GM12873 (cell line): ENCODE measurements around the gene MED12L.
A peak's percentile ranks its signal among the peaks of the same experiment; 100 is the strongest.

Experiments used
- TF ChIP-seq, protein P1 (sequence below): IDR thresholded peaks from 2 replicates; pipeline ENCODE4 v1.5.1; 2012; ENCODE audit warnings: low read depth, mild to moderate bottlenecking, moderate library complexity, low read length, control low read depth; ENCODE audit not compliant: insufficient read depth; ENCODE audit errors: missing control alignments

The MED12L gene

DNA sequence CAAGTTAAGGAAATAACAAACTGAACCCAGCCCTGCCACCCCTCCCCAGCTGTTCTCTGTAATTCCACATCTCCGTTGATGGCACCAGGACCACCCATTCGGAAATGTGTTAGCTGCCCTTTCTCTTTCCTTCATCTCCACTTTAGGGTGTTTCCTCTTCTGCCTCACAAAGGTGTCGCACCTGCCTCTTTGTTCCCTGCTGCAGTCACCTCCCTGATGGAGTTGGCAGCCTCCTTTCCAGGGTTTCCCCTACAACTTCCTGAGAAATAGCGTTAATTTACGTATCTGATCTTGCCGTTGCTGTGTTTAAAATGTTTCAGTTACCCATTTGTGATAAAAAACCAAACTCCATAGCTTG lies 60.2 kb downstream of the MED12L start:
- TF ChIP-seq, protein P1, sequence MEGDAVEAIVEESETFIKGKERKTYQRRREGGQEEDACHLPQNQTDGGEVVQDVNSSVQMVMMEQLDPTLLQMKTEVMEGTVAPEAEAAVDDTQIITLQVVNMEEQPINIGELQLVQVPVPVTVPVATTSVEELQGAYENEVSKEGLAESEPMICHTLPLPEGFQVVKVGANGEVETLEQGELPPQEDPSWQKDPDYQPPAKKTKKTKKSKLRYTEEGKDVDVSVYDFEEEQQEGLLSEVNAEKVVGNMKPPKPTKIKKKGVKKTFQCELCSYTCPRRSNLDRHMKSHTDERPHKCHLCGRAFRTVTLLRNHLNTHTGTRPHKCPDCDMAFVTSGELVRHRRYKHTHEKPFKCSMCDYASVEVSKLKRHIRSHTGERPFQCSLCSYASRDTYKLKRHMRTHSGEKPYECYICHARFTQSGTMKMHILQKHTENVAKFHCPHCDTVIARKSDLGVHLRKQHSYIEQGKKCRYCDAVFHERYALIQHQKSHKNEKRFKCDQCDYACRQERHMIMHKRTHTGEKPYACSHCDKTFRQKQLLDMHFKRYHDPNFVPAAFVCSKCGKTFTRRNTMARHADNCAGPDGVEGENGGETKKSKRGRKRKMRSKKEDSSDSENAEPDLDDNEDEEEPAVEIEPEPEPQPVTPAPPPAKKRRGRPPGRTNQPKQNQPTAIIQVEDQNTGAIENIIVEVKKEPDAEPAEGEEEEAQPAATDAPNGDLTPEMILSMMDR, result no peak

DNA sequence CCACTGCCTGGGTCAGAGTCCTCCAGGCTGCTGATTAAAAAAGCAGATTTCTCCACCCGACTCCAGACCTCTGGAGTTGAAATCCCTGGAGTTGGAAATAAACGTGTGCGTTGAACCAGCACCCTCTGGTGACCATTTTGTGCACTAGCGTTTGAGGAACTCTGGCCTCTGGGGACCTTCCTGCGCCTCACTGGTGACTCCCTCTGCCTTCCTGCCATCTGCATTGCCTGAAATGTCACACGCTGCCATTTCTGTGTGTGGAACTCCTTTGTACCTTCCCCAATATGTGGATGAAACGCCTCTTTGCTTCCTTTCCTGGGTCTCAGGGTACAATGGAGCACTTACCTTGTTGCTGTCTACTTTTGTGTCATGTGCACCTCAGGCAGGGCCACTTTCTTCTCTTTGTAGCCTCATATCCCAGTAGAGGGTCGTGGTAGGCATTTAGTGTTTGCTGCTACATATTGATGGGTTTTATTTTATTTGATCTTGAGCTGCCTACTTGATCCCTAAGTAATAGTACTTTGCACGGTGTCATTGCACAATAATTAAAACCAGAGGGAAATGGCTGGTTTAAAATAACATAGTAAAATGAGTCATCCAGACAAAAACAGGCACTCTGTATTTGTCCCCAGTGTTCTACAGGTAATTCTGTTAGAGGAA lies 60.7 kb downstream of the MED12L start:
- TF ChIP-seq, protein P1, result peak; percentile 91

DNA sequence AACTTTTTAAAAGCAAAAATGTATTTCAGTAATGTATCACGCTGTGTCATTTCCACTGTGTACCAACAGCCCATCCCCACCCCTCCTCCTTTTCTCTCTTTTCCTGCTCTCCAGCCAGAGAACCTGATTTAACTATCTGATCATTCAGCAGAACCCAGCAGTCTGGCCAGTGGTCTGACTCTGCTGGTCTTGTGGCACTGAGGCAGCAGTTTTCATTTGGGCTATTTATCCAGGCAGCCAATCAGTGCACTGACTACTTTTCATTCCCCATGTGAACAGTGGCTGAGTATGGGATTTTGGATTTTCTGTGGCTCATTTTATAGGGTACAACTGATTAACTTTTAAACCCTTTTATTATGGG lies 61.2 kb downstream of the MED12L start:
- TF ChIP-seq, protein P1, result no peak

DNA sequence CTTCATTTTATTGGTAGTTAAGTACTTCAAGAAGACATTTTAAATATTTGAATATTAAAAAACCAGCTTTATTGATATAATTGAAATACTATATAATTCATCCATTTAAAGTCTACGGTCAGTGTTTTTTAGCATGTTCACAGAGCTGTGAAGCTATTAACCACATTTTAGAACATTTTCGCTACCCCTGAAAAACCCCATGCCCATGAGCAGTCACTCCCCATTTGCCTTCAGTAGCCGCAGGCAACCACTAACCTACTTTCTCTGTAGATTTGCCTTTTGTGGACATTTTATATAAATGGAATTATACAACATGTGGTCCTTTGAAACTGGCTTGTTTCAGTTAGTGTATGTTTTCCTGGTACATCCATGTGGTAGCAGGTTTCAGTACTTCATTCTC lies 61.8 kb downstream of the MED12L start:
- TF ChIP-seq, protein P1, result no peak

DNA sequence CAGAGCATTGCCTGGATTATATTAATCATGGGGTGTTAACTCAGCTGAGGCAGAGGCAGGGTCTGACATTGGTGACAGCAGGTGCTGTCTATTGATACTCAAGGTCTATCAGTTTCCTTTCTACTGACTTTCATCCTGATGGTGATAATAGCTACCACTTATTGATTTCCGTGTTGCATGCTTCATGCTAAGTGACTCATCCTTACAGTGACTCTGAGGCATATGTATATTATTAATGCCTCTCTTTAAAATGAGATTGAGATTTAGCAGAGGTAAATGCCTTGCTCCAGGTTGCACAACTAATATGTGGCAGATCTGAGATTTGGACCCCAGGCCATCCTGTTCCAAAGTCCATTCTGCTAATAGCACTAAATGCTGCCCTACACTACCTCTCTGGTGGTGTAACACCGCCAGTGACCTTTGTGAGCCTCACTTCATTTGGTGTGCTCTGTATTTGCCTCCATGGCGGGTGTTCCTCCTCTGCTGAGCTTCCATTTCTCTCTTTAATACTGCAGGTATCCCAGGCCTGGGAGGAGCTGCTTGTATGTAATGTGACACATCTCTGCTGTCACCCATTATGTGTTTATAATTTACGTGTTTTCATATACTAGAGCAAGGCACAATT lies 67.1 kb downstream of the MED12L start:
- TF ChIP-seq, protein P1, result no peak

DNA sequence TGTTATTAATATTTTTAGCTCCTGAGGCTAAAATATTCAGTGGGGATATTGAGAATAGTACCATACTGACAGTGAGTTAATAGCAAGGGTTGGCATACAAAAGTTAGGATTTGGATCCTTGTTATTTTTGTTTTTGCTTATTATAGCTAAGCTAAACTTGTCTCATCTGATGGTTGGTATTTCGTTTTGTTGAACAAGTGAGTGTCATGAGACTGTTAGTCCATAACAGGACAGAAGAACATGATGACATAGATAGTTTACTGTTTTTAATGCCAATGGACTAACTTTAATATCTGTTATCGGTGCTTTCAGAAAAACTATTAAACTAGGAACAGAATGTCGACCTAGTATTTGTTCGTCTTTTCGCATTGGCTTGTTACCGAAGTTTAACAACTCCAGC lies 69.1 kb downstream of the MED12L start:
- TF ChIP-seq, protein P1, result no peak

DNA sequence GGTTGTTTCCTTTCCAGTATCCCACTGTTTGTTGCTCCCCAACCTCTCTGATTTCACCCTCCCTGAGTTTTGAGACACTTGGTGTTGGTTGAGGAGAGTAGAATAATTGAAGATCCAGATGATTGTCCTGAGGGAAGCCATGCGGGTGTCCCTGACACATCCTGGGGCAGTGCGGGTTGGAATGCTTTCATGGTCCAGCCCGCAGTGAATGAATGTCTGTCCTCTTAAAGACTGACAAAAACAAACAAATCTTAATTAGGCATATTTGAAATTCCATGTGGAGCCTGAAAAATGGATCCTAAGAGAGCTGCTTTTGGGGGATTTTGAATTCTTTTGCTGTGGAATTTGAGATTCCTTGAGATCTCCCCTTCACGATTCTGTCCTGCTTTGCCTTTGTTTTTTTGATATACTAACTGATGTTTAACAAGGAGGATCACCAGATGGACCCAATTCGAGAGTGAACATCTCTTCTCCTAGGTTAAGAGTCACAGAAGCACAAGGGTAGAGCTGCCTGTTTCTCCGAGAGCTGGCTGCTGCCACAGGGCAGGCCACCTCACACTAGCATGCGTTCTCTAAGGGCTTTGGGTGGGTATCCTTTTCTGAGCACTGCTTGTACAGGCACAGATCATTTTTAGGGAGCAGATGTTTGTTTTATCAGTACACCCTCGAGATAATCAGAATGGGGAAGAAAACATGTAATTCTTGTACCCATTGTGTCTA lies 70.1 kb downstream of the MED12L start:
- TF ChIP-seq, protein P1, result no peak
